NCI-H1105 treated with DMSO at 0.1 percent for 48 hours (cell line): Measurements from ENCODE around the gene TCP1.
"Not testable (repeated sequence)": the region's sequence is repeated elsewhere in the genome, so short reads cannot be mapped to it uniquely, and the experiment has no call there.

ENCODE experiments used
- DNase-seq: peaks from one replicate; lab custom pipeline; 2025; lab: John Stamatoyannopoulos, UW

Gene TCP1

DNA sequence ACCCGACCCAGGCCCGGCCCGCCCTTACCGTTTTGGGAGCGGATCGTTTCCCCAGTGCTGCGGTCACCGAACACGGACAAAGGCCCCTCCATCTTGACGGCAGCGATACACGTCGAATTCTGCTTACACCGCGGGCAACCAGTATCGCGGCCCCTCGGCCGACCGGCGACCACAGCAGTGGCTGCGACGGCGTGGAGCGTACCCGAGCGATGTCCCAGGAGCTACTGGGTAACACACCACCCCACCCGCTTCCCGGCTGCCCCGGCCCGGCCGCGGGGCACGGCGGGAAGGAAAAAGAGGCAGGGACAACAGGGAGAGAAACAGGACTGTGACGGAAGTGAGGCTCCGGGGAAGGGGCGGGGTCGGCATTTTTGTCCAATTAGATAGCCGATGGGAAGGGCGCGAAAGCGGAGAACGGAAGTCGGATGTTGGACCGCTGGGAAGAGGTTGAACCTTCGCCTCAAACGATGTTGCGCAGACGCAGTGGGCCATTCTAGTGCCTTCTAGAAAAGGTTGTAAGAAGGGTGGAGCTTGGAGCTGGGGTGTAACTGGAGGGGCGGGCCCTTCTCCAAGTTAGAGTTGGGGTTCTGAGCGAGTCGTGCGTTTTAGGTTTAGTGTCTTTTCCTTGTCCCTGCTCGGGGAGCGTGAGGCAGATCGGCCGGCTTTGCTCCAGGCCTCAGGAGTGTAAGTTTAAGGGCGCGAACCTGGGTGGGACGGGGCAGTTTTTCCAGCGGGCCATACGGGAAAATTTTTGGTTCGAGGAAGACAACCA is at the start of gene TCP1:
TCP1 (minus strand) TSS at position 226 of the 772 bp plus-strand sequence; CDS start at position 92, 134 bp downstream.
- peak; percentile 100 for DNase-seq

DNA sequence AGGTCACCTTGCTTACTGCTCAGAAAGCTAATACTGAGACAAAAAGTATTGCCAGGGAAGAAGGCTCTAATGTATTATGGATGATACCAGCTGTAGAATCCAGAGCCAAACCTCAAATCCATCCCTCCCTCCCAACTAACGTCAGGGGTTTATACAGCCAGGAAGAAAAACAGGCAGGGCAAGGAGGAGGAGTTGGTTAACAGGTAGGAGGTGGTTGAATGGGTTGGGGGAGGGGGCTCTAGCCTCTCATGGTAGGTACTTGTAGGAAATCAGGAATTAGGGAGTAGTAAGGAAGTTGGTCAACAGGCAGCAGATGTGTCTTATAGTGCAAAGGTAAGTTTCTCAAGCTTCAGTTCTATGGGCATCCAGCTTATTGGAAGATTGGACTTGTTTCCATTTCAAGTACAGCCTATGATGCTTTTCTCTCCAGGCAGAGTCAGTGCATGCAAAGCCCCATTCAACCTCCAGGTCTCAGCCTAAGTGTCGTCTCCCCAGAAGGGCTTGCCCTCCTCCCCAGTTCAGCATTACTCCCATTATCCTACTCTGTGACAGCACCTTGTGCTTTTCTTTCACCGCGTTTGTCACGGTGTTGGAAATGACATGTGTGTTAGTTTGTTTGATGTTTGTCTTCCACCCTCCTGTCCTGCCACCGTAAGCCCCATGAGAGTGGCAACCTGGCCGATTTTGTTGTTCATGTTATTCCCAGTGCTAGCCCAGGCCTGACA is 48.8 kb upstream of the TCP1 start:
- DNase-seq, result no peak

DNA sequence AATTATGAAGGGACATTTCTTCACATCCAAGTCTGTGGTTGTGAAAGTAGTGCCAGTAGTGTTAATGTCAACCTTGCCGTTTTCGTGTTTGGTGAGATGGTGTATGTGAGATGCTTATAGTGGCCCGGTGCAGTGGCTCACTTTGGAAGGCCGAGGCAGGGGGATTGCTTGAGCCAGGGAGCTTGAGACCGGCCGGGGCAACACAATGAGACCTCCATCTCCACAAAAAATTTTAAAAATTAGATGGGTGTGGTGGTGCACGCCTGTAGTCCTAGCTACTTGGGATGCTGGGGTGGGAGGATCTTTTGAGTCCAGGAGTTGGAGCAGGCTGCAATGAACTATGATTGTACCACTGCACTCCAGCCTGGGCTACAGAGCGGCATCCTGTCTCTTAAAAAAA is 48.1 kb upstream of the TCP1 start:
- DNase-seq, result no peak

DNA sequence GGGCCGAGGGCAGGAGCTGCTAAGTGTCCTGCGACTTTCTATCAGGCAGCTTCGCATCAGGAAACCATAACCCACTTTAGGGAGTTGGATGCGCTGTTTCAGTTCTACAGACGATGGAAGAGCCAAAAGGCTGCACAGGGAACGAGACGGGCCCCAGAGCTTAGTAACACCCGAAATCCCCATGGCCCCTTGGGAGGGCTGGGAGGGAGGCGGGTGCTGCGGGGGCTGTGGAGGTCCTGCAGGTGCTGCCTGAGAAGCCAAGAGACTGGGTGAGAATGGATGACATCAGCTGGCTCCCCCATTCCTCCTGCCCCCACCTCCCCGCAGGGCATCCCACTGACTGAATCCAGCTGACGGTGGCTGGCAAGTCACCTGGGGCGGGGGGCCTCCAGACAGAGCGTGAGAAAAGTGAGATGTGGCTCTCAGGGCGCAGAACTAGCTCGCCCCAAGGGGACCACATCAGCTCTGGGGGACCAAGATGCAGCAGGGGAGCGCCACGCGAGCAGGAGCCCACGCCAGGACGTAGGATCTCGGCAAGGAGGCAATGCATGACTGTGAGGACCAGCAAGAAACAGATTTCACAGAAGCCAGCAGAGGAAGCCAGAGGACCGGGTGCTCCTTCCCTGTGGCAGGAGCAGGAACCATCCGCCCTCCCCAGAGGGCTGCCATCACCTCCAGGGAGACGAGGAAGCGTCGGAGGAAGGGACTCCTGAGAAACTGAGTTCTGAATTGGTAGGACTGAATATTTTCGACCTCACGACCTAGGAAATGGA is 47.5 kb upstream of the TCP1 start:
- no peak for DNase-seq

DNA sequence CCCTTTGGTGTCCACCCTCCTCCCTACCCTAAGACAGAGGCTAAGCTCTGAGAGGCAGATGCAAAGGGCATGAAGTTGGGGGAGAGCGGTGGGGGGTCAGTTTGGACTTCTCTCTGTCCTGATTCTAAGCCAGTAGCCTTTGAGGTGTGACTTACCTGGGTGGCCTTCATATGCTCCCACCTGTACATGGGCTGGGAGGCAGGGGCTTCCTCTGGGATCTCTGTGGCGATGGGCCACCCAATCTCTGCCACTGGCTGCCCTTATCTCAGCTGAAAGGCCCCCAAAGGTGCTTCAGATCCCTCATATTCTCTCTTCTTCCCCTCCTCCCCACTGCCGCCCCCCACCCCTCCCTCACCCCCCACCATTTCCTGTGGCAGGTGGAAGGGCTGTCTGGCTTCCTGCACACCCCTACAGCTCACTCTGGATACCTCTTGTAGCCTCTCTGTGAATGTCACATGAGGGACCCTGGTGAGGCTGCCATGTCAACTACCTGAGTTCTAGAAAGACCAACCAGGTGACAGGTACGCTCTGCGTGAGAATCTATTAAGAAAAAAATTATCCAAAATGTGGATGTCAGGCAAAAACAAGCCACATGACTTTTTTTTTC is 44.7 kb upstream of the TCP1 start:
- DNase-seq, result no peak

DNA sequence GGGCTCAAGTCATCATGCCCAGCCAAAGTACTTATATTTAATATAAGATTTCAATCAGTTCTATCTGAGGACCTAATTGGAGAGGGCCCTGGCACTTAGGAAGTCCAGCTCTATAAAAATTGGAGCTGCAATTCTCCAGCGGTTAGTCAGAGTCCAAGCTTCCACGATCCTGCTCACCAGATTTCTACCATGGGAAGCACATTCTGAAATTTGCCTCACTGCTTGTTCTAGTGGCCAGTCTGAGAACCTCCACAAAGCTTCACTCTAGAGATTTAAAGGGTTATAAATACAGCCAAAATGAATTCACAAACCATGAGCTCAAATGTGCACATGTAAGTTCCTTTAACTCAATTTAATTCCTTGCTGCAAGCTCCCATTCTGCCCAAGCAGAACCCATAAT is 44.2 kb upstream of the TCP1 start:
- DNase-seq, result no peak

DNA sequence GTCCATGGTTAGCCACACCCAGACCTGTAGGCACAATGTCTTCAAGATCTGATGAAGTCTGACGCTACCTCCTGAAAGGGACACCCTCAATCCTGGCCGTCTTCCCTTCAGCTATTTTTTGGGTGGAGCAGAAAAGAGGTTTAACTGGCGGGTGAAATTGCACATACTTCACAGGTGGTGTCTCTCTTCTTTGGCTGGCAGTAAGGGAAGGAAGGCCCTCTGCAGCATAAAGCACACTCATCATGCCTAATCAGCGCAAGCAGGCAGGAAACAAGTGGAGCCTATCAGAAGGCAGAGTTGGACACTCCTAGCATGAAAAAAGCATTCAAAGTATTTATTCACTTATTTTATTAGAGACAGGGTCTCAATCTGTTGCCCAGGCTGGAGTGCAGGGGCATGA is 43.5 kb upstream of the TCP1 start:
- no peak for DNase-seq

DNA sequence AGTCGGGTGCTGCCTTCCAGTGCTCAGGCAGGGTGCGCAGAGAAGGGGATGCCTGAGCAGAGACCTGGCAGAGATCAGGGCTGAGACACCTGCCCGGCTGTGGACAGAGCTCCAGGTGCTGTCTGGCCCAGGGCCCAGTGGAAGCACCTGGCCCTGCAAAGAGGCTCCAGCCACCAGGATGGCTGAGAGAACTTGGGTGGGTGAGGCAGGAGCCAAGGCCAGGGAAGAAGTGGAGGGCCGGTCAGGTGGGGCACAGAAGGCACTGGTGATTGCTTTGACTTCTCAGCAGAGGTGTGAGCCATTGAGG is 41.9 kb upstream of the TCP1 start:
- peak; percentile 85 for DNase-seq

DNA sequence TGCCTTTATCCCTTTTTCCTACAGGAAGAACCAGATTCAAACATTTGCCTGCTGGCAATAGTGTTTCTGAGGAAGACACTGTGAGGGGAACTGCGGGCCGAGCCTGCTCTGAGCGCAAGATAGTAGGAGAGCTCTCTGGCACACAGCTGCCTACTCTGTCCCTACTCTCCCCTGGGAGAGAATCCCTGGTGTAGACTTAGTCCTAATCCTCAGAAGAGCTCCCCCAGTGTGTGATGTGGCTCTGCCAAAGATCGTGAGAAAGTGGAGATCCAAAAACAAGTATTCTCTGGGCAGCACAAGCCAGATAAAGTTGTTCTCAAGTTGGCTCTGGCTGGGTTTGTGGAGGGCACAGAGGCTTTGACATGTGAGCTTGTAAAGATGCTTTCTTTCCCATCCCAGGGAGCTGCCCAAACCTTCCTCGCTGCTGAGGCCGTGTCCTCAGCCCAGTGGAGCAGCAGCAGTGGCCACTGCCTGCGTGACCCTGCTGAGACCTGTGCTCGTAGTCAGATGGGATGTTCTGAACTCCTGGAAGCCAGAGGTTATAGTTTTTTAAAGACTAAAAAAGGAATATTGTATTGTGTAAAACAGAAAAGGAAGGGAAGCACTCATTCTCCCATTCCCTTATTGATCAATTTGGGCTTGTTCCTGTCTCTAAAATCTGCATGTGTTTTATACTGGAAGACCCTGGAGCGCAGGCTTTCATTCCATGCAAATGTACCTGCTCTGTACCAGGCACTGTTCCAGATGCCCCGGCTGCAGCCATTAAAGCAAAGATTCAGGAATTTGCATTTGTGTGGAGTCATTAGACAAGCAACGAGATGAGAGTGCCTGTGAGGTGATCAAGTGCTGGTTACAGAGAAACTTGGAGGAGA is 41.3 kb upstream of the TCP1 start:
- DNase-seq, result no peak

DNA sequence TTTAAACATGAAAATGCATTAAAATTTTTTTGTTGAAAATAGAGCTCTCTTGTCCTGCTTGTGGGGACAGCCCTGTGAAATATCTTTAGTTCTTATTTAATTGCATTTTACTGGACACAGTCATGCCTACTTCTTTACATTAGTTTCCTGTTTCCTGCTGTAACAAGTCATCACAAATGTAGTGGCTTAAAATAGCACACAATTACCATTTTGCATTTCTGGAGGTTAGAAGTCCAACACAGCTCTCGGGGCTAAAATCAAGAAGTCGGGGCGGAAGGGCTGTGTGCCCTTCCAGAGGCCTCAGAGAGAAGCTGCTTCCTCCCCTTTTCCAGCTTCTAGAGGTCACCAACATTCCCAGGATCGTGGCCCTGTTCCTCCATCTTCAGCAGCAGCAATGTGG is 40.1 kb upstream of the TCP1 start:
- DNase-seq, result no peak

DNA sequence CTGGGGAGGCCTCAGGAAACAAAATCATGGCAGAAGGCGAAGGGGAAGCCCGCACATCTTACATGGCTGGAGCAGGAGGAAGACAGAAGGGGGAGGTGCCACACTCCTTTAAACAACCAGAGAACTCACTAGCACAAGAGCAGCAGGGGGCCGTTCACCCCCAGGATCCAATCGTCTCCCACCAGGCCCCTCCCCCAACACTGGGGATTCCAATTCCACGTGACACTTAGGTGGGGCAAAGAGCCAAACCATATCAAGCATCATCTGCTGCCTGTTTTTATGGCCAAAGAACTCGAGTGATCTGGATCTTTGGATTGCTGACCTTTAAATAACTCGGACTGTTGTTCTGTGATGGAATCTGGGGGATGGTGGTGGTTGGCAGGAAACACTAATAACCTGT is 38.7 kb upstream of the TCP1 start:
- peak; percentile 15 for DNase-seq

DNA sequence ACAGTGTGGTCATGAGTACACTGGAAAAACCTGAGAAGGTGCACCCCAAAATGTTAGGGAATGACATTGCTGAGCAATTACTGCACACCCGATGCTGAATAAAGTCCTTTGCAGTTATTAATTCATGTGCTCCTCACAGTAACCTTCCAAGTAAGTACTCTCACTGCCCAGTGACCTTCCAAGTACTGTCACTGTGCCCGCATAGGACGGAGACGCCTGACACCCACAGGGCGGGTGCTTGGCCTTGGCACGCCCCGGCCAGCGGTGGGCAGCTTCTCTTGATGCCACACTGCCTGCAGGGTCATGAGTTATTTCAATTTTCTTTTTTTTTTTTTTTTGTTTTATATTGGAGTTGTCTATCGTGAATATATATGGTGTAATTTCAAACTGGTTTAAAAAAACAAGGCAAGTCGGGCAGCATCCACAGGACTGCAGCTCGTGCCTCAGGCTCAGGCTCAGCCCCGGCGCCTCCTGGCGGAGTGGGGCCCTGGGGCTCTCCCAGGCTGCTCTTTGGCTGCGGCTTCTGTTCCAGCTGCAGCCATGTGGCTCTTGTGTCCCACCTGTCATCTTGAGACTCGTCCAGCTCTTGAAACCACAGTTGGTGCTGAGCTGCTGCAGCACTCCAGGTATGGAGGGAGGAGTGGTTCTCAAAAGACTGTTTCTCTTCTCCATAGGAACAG is 37.7 kb upstream of the TCP1 start:
- no peak for DNase-seq

DNA sequence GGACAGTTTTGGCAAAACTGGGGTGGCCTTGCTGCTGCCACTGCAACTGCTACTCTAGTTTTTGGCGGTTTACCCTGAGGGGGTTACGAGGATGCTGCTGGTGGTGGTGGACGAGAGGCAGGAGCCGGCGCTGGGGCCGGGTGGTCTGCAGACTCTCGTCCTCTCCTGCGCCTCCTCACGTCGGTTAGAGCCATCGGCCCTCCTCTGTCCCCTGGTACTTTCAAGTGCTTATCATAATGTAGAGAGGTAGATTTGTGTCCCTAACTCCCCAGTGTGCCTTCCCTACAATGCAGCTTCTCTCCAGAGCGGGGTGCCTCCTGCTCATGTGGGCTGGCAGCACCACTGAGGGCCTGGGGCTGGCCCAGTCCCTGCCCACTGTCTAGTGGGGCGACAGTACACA is 36.6 kb upstream of the TCP1 start:
- no peak for DNase-seq

DNA sequence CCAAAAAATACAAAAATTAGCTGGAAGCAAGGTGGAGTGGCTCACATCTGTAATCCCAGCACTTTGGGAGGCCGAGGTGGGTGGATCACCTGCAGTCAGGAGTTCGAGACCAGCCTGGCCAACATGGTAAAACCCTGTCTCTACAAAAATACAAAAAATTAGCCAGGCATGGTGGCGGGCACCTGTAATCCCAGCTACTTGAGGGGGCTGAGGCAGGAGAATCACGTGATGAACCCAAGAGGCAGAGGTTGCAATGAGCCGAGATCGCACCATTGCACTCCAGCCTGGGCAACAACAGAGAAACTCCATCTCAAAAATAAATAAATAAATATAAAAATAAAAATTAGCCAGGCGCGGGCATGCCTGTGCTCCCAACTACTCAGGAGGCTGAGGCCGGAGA is 35.3 kb upstream of the TCP1 start:
- DNase-seq, result not testable (repeated sequence)

DNA sequence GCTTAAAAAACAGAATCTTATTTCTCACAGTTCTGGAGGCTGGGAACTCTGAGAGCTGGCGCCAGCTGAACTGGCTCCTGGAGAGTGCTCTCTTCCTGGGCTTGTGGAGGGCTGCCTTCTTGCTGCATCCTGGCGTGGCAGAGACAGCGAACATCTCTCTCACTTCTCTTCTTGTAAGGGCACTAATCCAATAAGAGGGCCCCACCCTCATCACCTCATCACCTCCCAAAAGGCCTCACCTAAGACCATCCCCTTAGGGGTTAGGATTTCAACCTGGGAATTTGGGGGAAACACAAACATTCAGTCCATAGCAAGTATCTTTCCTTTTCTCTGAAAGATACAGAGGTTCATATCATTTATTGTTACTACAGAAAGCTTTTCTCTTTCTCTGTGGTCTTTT is 34.6 kb upstream of the TCP1 start:
- no peak for DNase-seq

DNA sequence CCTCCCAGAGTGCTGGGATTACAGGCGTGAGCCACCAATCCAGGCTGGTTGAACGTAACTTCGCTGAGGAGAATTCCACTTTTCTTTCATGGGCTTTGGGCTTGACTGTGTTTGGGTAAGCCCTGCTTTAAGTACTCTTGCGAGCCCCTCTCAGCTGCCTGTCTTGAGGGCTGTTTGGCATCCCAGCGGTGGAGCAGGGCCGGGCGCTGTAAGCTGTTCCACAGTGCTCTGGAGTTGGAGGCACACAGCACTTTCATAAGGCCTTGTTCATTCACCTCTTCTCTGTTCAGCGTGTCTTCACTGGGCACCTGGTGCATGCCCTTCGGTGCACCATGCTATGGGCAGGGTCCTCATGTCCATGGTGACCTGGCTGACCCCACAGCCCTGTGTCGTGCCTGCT is 32.3 kb upstream of the TCP1 start:
- DNase-seq, result no peak

DNA sequence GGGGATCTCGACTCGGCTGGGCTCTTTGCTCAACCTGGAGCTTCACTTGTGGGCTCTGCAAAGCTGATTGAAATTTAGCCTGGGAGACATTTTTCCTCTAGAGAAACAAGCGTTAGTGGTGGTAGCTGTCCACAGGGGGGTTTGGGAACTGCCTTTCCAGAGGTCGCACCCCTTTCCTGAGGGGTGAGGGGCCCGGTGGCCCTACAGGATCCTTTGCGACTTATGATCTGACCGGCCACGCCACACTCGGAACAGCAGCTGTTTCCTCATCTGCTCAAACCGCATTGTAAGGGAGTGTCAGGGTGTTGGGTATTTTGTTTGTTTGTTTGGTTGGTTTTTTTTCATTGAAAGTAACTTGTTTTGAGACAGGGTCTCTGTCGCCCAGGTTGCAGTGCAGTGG is 31.7 kb upstream of the TCP1 start:
- DNase-seq, result no peak

DNA sequence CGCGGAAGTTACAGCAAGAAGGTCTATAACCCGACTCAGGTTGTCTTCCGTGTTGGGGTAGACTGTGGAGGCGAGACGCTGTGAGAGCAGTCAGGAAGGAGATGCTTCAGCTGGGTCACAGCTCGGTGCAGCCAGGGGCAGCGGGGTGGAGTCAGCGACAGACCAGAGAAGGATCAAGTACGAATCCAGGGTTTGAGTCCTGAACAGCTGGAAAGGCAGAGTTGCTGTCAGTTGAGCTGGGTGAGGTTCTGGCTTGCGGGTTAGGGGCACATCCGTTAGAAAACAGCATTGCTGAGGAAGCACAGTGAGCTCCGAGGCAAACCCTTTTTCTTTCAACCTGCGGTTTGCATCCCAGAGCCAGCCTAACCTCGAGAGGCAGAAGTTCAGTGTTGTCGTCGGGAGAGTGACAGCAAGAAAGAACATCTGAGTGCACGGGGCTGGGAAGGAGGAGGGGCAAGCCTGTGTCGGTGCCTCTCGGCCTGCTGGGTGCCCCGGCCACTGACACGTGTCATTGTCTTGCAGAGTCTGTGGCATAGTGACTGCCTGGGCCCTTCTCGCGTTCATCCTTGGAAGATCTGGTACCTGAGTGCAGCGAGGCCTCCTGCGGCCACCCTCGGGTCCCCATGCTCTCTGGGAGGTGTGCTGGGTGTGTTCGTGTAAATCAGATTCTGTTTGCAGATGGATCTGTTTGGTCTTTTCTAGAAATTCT is 30.7 kb upstream of the TCP1 start:
- DNase-seq, result no peak

DNA sequence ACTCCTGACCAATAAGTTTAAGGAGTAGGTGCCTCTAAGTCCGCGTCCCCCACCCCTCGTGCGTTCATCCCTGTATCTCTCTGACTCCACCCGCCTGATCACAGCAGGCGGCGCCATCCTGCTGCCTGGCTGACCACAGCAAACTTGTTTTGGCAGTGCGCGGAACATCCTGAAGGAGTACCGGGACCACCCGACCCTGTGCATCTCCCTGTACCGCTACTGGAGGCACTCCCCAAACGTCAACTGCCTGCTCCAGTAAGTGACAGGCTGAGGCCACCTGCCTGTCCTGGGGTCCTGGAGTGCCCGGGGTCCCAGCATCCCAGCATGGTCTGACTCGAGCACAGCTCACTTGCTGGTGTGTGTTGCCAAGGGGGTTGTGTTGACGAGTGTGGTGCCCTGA is 29.7 kb upstream of the TCP1 start:
- no peak for DNase-seq

DNA sequence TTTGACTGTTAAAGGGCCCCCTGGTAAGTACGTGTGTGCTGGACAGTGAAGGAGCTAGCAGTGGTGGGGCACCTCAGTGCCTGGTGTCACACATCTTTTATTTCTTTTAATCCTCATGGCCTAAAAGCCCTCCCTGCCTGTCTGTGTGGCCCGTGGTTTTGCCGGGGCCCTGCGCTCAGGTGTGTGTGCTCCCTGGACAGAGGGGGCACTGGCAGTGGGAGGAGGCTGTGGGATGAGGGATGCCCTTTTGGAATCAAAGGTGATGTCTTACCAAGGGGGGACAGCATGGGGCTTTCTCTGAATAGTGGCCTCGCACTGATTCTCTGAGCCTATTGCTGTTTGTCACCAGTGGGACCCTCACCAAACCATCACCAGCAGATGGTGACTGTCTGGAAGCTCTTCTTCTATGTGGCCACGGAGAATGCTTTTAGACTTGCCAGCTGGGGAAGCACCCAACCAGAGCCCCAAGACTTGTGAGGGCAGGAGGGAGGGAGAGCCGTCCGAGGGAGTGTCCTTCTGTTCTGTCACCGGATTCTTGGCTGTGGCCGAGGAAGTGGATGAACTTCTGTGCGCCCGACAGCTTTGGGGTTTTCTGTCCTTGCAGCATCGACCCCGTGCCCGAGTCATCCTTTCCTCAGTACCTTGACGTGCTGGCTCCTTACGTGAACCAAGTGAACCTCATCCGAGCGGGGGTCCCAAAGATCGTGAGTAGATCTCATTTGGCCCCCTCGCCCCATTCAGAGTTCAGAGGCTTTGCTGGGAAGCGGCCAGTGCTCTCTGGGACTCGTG is 28.7 kb upstream of the TCP1 start:
- no peak for DNase-seq
